ENCODE data around the gene SUSD4.

Gene SUSD4

GRCh38 chr1:223233019-223233409 is 131.0 kb downstream of the SUSD4 start:
- no peaks in the 10 kb centered on the region for H3K4me1 ChIP-seq (ENCODE audit: control insufficient read depth, insufficient read depth, low read length)

GRCh38 chr1:223231581-223231980 is 132.4 kb downstream of the SUSD4 start:
- no peaks in the 10 kb centered on the region for H3K9me3 ChIP-seq (ENCODE audit: control insufficient read depth, insufficient read depth, low read length)
- no peaks in the 10 kb centered on the region for H3K4me1 ChIP-seq (ENCODE audit: control insufficient read depth, insufficient read depth, low read length)
- no peak overlapping the region for H3K9ac ChIP-seq (ENCODE audit: low read depth, low read length)
- no peak overlapping the region for H3K4me3 ChIP-seq (ENCODE audit: low read depth, low read length)
- no peaks in the 10 kb centered on the region for H3K27me3 ChIP-seq (ENCODE audit: control insufficient read depth, insufficient read depth, low read length)
- H3K36me3 ChIP-seq (ENCODE audit: control insufficient read depth, insufficient read depth, low read length) = no peaks in the 10 kb centered on the region

More at GRCh38 chr1:223233019-223233409, 131.0 kb downstream of the SUSD4 start:
- H3K9ac ChIP-seq (ENCODE audit: low read depth, low read length) = no peak overlapping the region
- H3K4me3 ChIP-seq (ENCODE audit: low read depth, low read length) = no peak overlapping the region
- H3K36me3 ChIP-seq (ENCODE audit: control insufficient read depth, insufficient read depth, low read length) = no peaks in the 10 kb centered on the region
- H3K27me3 ChIP-seq (ENCODE audit: control insufficient read depth, insufficient read depth, low read length) = no peaks in the 10 kb centered on the region
- H3K9me3 ChIP-seq (ENCODE audit: control insufficient read depth, insufficient read depth, low read length) = no peaks in the 10 kb centered on the region

- no peaks in the 10 kb centered on the region for H3K4me1 ChIP-seq (ENCODE audit: control insufficient read depth, insufficient read depth, low read length)
- no peaks in the 10 kb centered on the region for H3K9me3 ChIP-seq (ENCODE audit: control insufficient read depth, insufficient read depth, low read length)
- H3K36me3 ChIP-seq (ENCODE audit: control insufficient read depth, insufficient read depth, low read length) = no peaks in the 10 kb centered on the region
- H3K9ac ChIP-seq (ENCODE audit: low read depth, low read length) = no peak overlapping the region
- no peak overlapping the region for H3K4me3 ChIP-seq (ENCODE audit: low read depth, low read length)
- no peaks in the 10 kb centered on the region for H3K27me3 ChIP-seq (ENCODE audit: control insufficient read depth, insufficient read depth, low read length)
Observed at GRCh38 chr1:223231011-223231572, 132.9 kb downstream of the SUSD4 start.

GRCh38 chr1:223230161-223230881 is 133.7 kb downstream of the SUSD4 start:
- no peaks in the 10 kb centered on the region for H3K27me3 ChIP-seq (ENCODE audit: control insufficient read depth, insufficient read depth, low read length)
- peaks cover 3% of the 10 kb centered on the region for H3K36me3 ChIP-seq (ENCODE audit: control insufficient read depth, insufficient read depth, low read length)
- H3K4me3 ChIP-seq (ENCODE audit: low read depth, low read length) = no peak overlapping the region
- no peaks in the 10 kb centered on the region for H3K9me3 ChIP-seq (ENCODE audit: control insufficient read depth, insufficient read depth, low read length)
- no peak overlapping the region for H3K9ac ChIP-seq (ENCODE audit: low read depth, low read length)
- no peaks in the 10 kb centered on the region for H3K4me1 ChIP-seq (ENCODE audit: control insufficient read depth, insufficient read depth, low read length)

GRCh38 chr1:223229756-223230155 is 134.2 kb downstream of the SUSD4 start:
- Histone ChIP-seq H3K36me3 (ENCODE audit: control insufficient read depth, insufficient read depth, low read length) (peaks cover 3% of the 10 kb centered on the region), H3K4me3 (ENCODE audit: low read depth, low read length) (no peak overlapping the region), H3K27me3 (ENCODE audit: control insufficient read depth, insufficient read depth, low read length) (no peaks in the 10 kb centered on the region), H3K9me3 (ENCODE audit: control insufficient read depth, insufficient read depth, low read length) (no peaks in the 10 kb centered on the region), H3K4me1 (ENCODE audit: control insufficient read depth, insufficient read depth, low read length) (no peaks in the 10 kb centered on the region), H3K9ac (ENCODE audit: low read depth, low read length) (no peak overlapping the region)

- Histone ChIP-seq H3K4me3 (ENCODE audit: low read depth, low read length) (no peak overlapping the region), H3K36me3 (ENCODE audit: control insufficient read depth, insufficient read depth, low read length) (peaks cover 3% of the 10 kb centered on the region), H3K4me1 (ENCODE audit: control insufficient read depth, insufficient read depth, low read length) (no peaks in the 10 kb centered on the region), H3K9me3 (ENCODE audit: control insufficient read depth, insufficient read depth, low read length) (no peaks in the 10 kb centered on the region), H3K9ac (ENCODE audit: low read depth, low read length) (no peak overlapping the region), H3K27me3 (ENCODE audit: control insufficient read depth, insufficient read depth, low read length) (no peaks in the 10 kb centered on the region)
Observed at GRCh38 chr1:223228931-223229528, 134.9 kb downstream of the SUSD4 start.

GRCh38 chr1:223228201-223228600 is 135.8 kb downstream of the SUSD4 start:
- no peaks in the 10 kb centered on the region for H3K27me3 ChIP-seq (ENCODE audit: control insufficient read depth, insufficient read depth, low read length)
- H3K9ac ChIP-seq (ENCODE audit: low read depth, low read length) = no peak overlapping the region
- no peak overlapping the region for H3K4me3 ChIP-seq (ENCODE audit: low read depth, low read length)
- H3K36me3 ChIP-seq (ENCODE audit: control insufficient read depth, insufficient read depth, low read length) = peaks cover 3% of the 10 kb centered on the region
- no peaks in the 10 kb centered on the region for H3K9me3 ChIP-seq (ENCODE audit: control insufficient read depth, insufficient read depth, low read length)
- no peaks in the 10 kb centered on the region for H3K4me1 ChIP-seq (ENCODE audit: control insufficient read depth, insufficient read depth, low read length)

GRCh38 chr1:223227486-223228196 is 136.3 kb downstream of the SUSD4 start:
- no peak overlapping the region for H3K4me3 ChIP-seq (ENCODE audit: low read depth, low read length)
- H3K4me1 ChIP-seq (ENCODE audit: control insufficient read depth, insufficient read depth, low read length) = no peaks in the 10 kb centered on the region
- no peaks in the 10 kb centered on the region for H3K27me3 ChIP-seq (ENCODE audit: control insufficient read depth, insufficient read depth, low read length)
- H3K36me3 ChIP-seq (ENCODE audit: control insufficient read depth, insufficient read depth, low read length) = peaks cover 3% of the 10 kb centered on the region
- H3K9me3 ChIP-seq (ENCODE audit: control insufficient read depth, insufficient read depth, low read length) = no peaks in the 10 kb centered on the region
- no peak overlapping the region for H3K9ac ChIP-seq (ENCODE audit: low read depth, low read length)

GRCh38 chr1:223227031-223227430 is 136.9 kb downstream of the SUSD4 start:
- Histone ChIP-seq H3K9me3 (ENCODE audit: control insufficient read depth, insufficient read depth, low read length) (no peaks in the 10 kb centered on the region), H3K36me3 (ENCODE audit: control insufficient read depth, insufficient read depth, low read length) (peaks cover 3% of the 10 kb centered on the region), H3K4me1 (ENCODE audit: control insufficient read depth, insufficient read depth, low read length) (no peaks in the 10 kb centered on the region), H3K4me3 (ENCODE audit: low read depth, low read length) (no peak overlapping the region), H3K27me3 (ENCODE audit: control insufficient read depth, insufficient read depth, low read length) (no peaks in the 10 kb centered on the region), H3K9ac (ENCODE audit: low read depth, low read length) (no peak overlapping the region)

GRCh38 chr1:223226271-223226670 is 137.7 kb downstream of the SUSD4 start:
- Histone ChIP-seq H3K36me3 (ENCODE audit: control insufficient read depth, insufficient read depth, low read length) (peaks cover 3% of the 10 kb centered on the region), H3K9ac (ENCODE audit: low read depth, low read length) (no peak overlapping the region), H3K4me3 (ENCODE audit: low read depth, low read length) (no peak overlapping the region), H3K27me3 (ENCODE audit: control insufficient read depth, insufficient read depth, low read length) (no peaks in the 10 kb centered on the region), H3K9me3 (ENCODE audit: control insufficient read depth, insufficient read depth, low read length) (no peaks in the 10 kb centered on the region), H3K4me1 (ENCODE audit: control insufficient read depth, insufficient read depth, low read length) (no peaks in the 10 kb centered on the region)

GRCh38 chr1:223225481-223225880 is 138.5 kb downstream of the SUSD4 start:
- Histone ChIP-seq H3K27me3 (ENCODE audit: control insufficient read depth, insufficient read depth, low read length) (no peaks in the 10 kb centered on the region), H3K4me1 (ENCODE audit: control insufficient read depth, insufficient read depth, low read length) (no peaks in the 10 kb centered on the region)

More at GRCh38 chr1:223225481-223225880, 138.5 kb downstream of the SUSD4 start:
- Histone ChIP-seq H3K9ac (ENCODE audit: low read depth, low read length) (no peak overlapping the region), H3K4me3 (ENCODE audit: low read depth, low read length) (no peak overlapping the region), H3K36me3 (ENCODE audit: control insufficient read depth, insufficient read depth, low read length) (peaks cover 3% of the 10 kb centered on the region), H3K9me3 (ENCODE audit: control insufficient read depth, insufficient read depth, low read length) (no peaks in the 10 kb centered on the region)
